ENCODE data around the gene KCNAB1. TPM values are rescaled to one million over a fixed set of nuclear protein-coding genes. Genes with fewer than 3 reads are reported as not detected.

KCNAB1 gene
- total and polyA plus RNA-seq, 2 of the 8 experiments (the other 6 are each of a cell fraction or from before 2014, with no cell fraction given), result 0.51 to 2.3 TPM

GRCh38 chr3:156456771-156457224, 336.4 kb downstream of the KCNAB1 start (continued):
- TF ChIP-seq SIN3A (conservative IDR thresholded peaks at IDR 0.05 in 1 of 2, IDR thresholded peaks at IDR 0.05 in 1 of 2; ENCODE audit: low read depth in 1 of 2, low read length in 2 of 2), result no peak
- no peak for TF ChIP-seq HDAC6 (IDR thresholded peaks at IDR 0.05; ENCODE audit: low read depth, low read length)
- no peak for TF ChIP-seq TAF7 (optimal IDR thresholded peaks at IDR 0.05; ENCODE audit: borderline replicate concordance, low read depth, low read length)

All from H1 (cell line).